HUES6 (cell line): Measurements from ENCODE around the gene GSTA1.
"Not testable (repeated sequence)": the region's sequence is repeated elsewhere in the genome, so short reads cannot be mapped to it uniquely, and the experiment has no call there.

Experiments used
- H3K27ac ChIP-seq: 2 replicates; pipeline ENCODE4 v1.7.0; 2013; ENCODE audit warnings: low read depth, mild to moderate bottlenecking, low read length, inconsistent platforms
- H3K27me3 ChIP-seq: 2 replicates; pipeline ENCODE4 v1.6.1; 2013; ENCODE audit warnings: low read length; ENCODE audit not compliant: control insufficient read depth, insufficient read depth
- H3K36me3 ChIP-seq: 2 replicates; pipeline ENCODE4 v1.6.1; 2013; ENCODE audit warnings: low read length; ENCODE audit not compliant: control insufficient read depth, insufficient read depth
- H3K4me1 ChIP-seq: 2 replicates; pipeline ENCODE4 v1.6.1; 2013; ENCODE audit warnings: low read length; ENCODE audit not compliant: control insufficient read depth, insufficient read depth
- H3K4me3 ChIP-seq: 2 replicates; pipeline ENCODE4 v1.5.1; 2013; ENCODE audit warnings: low read depth, low read length
- H3K9ac ChIP-seq: one replicate; pipeline ENCODE4 v1.6.1; 2013; ENCODE audit warnings: mild to moderate bottlenecking, low read length
- H3K9me3 ChIP-seq: 2 replicates; pipeline ENCODE4 v1.6.1; 2013; ENCODE audit warnings: low read depth, low read length; ENCODE audit not compliant: control insufficient read depth, insufficient read depth

The GSTA1 gene

DNA sequence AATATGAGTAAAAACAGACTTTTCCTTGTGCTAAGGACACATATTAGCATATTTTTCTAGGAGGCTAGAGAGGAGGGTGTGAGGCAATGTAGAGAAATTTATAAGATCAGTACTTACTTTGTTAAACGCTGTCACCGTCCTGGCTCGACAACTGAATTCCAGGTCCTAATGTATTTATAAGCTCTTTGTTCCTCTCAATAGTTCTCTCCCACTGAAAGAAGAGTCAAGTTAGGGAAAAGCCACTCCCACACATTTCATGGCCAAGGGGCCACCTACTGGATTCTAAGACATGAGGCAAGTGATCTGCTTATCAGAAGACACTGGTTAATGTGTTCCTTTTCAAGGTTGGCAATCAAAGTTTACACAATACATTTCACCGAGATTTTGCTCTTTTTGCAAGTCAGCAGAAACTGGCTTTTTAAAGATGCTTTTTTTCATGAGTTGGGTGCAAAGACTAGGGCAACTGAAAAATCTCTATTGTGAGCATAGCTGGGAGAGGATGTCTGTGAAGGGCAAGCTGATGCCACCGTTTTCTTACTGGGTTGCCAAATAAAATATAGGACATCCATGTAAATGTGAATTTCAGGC lies at the start of gene GSTA1:
Gene GSTA1, minus strand, starts transcription at position 149 of the 588 bp plus-strand sequence. CDS start 4,549 bp downstream, outside the sequence.
- not testable (repeated sequence) for H3K9me3 ChIP-seq, H3K4me3 ChIP-seq, H3K9ac ChIP-seq, H3K27me3 ChIP-seq, H3K4me1 ChIP-seq, H3K36me3 ChIP-seq, H3K27ac ChIP-seq

DNA sequence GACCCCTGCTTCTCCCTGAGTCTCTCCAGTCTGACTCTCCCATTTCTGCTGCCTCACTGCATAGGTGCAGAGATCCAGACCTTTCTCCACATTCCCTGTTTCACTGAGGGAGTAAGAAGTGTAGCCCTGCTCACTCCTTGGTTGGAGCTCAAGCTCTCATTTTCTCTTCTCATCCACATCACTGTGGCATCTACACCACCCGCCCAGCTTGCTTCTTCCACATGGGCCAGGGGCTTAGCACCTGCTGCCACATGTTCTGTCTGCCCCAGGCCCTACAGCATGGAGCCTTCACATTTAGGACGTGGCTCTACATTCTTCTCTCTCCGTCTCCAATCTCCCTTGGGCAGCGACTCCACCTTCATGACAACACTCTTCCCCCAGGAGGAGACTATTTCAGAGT lies 45.5 kb upstream of the GSTA1 start:
- no peaks in the 10 kb centered on the region for H3K4me1 ChIP-seq
- H3K36me3 ChIP-seq = no peaks in the 10 kb centered on the region
- H3K9ac ChIP-seq = no peak overlapping the region
- H3K27ac ChIP-seq = no peak overlapping the region
- H3K9me3 ChIP-seq = peaks cover 13% of the 10 kb centered on the region
- no peaks in the 10 kb centered on the region for H3K27me3 ChIP-seq
- H3K4me3 ChIP-seq = no peak overlapping the region

DNA sequence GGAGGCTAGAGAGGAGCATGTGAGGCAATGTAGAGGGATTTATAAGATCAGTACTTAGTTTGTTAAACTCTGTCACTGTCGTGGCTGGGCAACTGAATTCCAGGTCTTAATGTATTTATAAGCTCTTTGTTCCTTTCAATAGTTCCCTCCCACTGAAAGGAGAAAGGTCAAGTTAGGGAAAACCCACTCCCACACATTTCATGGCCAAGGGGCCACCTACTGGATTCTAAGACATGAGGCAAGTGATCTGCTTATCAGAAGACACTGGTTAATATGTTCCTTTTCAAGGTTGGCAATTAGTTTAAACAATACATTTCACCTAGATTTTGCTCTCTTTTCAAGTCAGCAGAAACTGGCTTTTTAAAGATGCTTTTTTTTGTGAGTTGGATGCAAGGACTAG lies 42.4 kb upstream of the GSTA1 start:
- Histone ChIP-seq H3K9me3 (peaks cover 15% of the 10 kb centered on the region), H3K4me1 (no peaks in the 10 kb centered on the region), H3K27me3 (no peaks in the 10 kb centered on the region), H3K9ac (no peak overlapping the region), H3K4me3 (no peak overlapping the region), H3K36me3 (no peaks in the 10 kb centered on the region), H3K27ac (no peak overlapping the region)

DNA sequence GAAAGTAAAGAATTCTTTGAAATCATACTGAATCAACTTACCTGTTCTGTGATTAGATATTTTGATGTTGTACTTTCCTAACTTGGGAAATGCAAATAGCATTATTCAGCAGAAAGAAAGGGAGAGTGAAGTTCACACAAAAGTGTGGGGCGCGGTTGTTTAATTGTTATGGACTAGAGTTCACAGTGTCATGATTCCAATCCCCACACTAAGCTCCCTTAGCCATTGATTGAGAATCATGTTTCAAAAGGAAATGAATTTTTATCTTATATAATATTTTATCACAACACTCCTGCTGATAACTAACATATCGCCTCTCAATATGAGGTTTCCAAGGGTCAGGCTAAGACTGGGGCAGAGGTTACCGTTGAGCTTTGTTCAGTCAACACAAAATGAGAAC lies 40.0 kb upstream of the GSTA1 start:
- Histone ChIP-seq H3K9ac (no peak overlapping the region), H3K4me3 (no peak overlapping the region), H3K36me3 (no peaks in the 10 kb centered on the region), H3K27ac (no peak overlapping the region), H3K9me3 (peaks cover 7% of the 10 kb centered on the region), H3K27me3 (no peaks in the 10 kb centered on the region), H3K4me1 (peaks cover 3% of the 10 kb centered on the region; the same call in 1 of the 2 replicates)

DNA sequence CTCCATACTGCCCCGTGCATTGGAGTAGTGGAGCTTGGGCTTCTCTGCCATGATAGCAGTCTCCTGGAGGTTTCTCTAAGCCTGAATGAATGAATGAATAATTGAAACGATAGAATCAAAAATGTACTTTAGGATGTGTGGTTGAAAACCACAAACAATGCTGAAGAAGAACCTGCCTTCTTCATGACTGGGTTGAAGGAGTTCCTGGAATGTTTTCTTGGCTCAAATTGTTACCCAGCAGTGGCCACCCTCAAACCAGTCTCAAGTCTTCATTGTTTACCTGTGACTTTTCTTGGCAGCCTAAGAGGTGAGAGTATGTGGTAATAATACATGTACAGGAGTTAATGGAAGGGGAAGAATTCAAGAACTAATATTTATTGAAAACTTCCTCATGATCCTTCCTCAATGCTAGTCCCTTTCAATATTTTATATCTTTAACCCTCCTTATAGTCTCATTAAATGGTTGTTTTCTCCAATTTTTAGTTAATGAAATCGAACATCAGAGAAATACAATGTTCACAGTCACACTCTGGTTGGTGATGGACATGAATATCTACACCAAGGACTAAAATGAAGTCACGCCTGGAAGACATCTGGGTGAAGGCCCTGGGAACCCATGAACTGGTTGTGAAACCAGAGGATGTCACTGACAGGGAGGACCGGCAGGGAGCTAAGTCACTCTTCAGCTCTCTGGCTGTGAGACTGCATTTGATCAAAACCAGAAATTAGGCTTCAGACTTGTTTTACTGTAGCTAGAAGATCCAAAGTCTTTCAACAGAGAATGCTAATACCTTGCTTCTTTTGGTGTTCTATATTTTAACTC lies 37.4 kb upstream of the GSTA1 start, which contains the start of gene GSTA5:
Gene GSTA5, minus strand, starts transcription at position 51 of the 823 bp plus-strand sequence.
- Histone ChIP-seq H3K9me3 (peaks cover 2% of the 10 kb centered on the region; the same call in 1 of the 2 replicates), H3K27ac (no peak within 1 kb of the TSS), H3K4me3 (no peak within 1 kb of the TSS), H3K4me1 (peaks cover 3% of the 10 kb centered on the region; the same call in 1 of the 2 replicates), H3K36me3 (no peaks in the 10 kb centered on the region), H3K27me3 (no peaks in the 10 kb centered on the region), H3K9ac (no peak within 1 kb of the TSS)

DNA sequence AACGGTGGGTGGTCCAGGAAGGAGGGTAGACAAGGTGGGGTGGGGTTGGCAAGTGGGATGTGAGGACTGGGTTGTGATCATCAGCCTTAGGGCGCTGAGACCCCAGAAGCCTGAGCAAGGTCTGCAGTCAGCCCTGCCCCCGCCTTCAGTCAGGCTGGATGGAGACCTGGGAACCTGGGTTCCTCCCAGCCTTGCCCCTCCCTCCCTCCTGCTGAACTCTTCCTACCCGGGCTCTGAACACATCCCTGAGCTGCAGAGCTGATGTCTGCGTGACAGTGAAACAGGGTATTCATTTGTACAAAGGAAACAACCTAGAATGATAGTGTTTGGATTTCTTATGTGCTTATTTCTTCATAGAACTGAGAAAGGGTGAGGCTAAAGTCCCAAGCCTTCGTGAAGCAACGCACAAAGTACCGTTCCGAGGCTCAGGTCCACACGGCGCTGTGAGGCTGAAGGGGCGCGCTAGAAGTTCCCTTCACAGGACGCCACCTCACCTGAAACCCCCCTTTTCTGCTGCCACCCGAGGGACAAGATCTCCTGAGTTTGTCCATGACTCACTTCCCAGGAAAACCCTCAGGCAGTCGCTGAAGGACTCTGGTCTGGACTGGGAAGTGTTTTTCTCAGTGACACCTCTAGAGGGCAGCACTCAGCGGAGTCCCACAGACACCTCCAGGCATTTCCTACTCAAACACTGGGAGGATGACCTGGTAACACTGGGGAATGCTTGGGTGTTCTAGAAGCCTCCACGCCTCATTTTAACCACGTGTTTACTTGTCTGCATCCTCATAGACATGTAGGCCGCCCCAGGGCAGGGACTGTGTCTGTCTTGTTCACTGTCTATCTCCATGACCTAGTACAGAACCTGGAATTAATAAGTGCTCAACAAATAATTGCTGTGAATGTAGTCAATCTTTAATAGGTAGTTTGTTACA lies 35.8 kb upstream of the GSTA1 start:
- no peak overlapping the region for H3K4me3 ChIP-seq
- H3K27me3 ChIP-seq = no peaks in the 10 kb centered on the region
- no peaks in the 10 kb centered on the region for H3K36me3 ChIP-seq
- no peak overlapping the region for H3K9ac ChIP-seq
- peaks cover 3% of the 10 kb centered on the region; the same call in 1 of the 2 replicates for H3K4me1 ChIP-seq
- H3K9me3 ChIP-seq = peaks cover 2% of the 10 kb centered on the region; the same call in 1 of the 2 replicates
- no peak overlapping the region for H3K27ac ChIP-seq

DNA sequence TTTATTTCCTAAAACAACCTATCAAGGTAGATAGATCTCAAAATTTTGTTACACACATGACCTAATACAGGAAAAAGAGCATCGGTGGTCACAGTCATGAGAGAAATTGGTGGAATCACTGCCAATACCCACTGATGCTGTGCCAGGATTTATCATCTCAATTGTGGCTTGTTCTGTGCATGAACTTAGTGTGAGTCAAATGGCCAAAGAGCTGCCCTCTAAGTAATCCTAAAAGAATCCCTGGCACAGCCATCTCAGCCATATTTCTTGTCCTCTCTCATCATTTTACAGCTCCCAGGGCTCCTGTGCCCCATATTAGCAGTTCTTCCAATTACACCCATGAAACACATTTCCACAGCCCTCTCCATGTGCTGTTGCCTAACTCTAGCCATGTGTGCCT lies 30.9 kb upstream of the GSTA1 start:
- H3K36me3 ChIP-seq = no peaks in the 10 kb centered on the region
- H3K27me3 ChIP-seq = no peaks in the 10 kb centered on the region
- no peak overlapping the region for H3K4me3 ChIP-seq
- peaks cover 2% of the 10 kb centered on the region; the same call in 1 of the 2 replicates for H3K4me1 ChIP-seq
- H3K9ac ChIP-seq = no peak overlapping the region
- H3K9me3 ChIP-seq = peaks cover 1% of the 10 kb centered on the region; the same call in 1 of the 2 replicates
- no peak overlapping the region for H3K27ac ChIP-seq

DNA sequence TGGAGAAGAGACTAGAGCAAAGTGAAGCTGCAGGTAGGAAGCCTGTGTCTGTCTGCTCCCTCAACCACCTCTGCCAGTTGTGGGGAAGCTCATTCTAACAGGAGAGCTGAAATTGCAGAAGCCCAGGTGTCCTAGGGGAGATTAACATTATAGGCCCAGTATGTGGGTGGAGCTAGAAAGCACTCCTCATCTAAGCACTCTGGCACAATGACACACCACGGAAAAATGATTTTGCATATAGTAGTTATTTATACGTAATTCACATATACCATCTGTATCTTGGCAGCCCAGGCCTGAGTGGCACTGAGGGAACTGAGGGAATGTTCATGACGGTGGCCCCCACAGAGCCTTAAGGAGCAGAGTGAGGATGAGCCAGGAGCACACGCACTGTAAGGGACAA lies 27.3 kb upstream of the GSTA1 start:
- H3K27ac ChIP-seq, H3K4me3 ChIP-seq, H3K9me3 ChIP-seq, H3K4me1 ChIP-seq, H3K9ac ChIP-seq, H3K27me3 ChIP-seq, H3K36me3 ChIP-seq: not testable (repeated sequence)

DNA sequence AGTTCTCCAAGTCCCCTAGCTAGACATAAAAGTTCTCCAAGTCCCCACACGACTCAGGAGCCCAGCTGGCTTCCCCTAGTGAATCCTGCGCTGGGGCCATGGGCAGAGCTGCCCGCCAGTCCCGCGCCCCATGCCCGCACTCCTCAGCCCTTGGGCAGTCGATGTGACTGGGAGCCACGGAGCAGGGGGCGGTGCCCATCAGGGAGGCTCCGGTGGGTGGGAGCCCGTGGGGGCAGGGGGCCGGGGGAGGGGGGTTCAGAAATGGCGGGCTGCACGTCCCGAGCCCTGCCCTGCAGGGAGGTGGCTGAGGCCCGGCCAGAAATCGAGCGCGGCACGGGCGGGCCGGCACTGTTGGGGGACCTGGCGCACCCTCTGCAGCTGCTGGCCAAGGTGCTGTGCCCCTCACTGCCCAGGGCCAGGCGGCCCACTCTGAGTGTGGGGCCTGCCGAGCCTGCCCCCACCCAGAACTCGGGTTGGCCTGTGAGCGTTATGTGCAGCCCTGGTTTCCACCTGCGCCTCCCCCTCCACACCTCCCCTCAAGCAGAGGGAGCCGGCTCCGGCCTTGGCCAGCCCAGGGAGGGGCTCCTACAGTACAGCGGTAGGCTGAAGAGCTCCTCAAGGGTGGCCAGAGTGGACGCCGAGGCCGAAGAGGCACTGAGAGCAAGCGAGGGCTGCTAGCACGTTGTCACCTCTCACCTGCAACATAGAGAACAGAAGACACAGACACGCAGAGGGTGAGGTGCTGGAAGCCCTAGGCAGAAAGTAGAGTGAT lies 25.6 kb upstream of the GSTA1 start:
- Histone ChIP-seq H3K27ac (no peak overlapping the region), H3K9ac (no peak overlapping the region), H3K36me3 (no peaks in the 10 kb centered on the region), H3K4me1 (no peaks in the 10 kb centered on the region), H3K27me3 (no peaks in the 10 kb centered on the region), H3K9me3 (peaks cover 16% of the 10 kb centered on the region), H3K4me3 (no peak overlapping the region)

DNA sequence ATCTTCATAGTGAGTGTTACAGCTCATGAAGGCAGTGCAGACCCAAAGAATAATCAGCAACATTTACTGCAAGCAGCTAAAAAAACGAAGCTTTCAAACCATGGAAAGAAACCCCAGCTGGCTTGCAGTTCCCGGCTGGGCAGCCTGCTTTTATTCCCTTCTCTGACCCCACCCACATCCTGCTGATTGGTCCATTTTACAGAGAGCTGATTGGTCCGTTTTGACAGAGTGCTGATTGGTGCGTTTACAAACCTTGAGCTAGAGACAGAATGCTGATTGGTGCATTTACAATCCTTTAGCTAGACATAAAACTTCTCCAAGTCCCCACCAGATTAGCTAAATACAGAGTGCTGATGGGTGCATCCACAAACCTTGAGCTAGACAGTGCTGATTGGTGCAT lies 25.0 kb upstream of the GSTA1 start:
- H3K27me3 ChIP-seq, H3K9ac ChIP-seq, H3K4me1 ChIP-seq, H3K4me3 ChIP-seq, H3K36me3 ChIP-seq, H3K27ac ChIP-seq: not testable (repeated sequence)
- H3K9me3 ChIP-seq = peaks cover 16% of the 10 kb centered on the region
